ENCODE data around the gene MR1. TPM values are rescaled to one million over a fixed set of nuclear protein-coding genes. Genes with fewer than 3 reads are reported as not detected.

MR1 gene
- total and polyA plus RNA-seq, 2 of the 13 experiments (the other 11 are each of a cell fraction or from before 2014, with no cell fraction given): 7.7 to 10.4 TPM

DNA sequence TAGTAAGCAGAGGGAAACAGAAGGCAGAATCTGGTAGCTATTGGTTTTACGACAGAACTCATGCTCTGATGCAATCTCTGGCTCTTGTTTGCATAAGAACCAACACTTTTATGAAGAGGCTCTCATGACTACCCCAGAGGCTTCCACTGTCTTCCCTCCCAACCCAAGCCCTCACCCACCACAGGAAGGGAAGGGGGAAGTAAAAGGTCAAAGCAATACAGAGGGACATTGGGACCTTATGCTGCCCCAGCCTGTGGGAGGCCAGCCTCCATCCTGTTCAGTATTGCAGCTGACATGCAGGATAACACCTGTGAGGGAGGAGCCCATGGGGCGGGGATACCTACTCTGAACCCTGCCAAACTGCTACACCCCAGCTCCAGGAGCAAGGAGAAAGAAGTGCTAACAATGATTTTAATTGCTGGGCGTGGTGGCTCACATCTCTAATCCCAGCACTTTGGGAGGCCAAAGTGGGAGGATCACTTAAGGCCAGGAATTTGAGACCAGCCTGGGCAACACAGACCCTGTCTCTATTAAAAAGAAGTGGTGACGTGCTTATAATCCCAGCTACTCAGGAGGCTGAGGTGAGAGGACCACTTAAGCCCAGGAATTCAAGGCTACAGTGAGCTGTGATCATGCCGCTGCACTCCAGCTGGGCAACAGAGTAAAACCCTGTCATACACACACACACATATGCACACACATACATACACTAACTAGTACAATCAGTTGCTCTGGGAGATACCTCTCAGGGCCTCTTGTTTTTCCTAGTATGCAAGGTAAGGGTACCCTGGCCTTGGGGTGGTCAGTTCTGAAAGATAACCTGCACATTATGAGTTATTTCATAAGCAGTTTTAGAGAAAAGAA lies 9.5 kb downstream of the MR1 start (continued):
- TF ChIP-seq PHF5A (CRISPR knock-in tag; IDR thresholded peaks at IDR 0.05; ENCODE audit: low read depth, unreplicated experiment): no peak
- no peak for TF ChIP-seq ZNF616 (CRISPR knock-in tag; IDR thresholded peaks at IDR 0.05; ENCODE audit: low read depth)
- TF ChIP-seq, protein P1, sequence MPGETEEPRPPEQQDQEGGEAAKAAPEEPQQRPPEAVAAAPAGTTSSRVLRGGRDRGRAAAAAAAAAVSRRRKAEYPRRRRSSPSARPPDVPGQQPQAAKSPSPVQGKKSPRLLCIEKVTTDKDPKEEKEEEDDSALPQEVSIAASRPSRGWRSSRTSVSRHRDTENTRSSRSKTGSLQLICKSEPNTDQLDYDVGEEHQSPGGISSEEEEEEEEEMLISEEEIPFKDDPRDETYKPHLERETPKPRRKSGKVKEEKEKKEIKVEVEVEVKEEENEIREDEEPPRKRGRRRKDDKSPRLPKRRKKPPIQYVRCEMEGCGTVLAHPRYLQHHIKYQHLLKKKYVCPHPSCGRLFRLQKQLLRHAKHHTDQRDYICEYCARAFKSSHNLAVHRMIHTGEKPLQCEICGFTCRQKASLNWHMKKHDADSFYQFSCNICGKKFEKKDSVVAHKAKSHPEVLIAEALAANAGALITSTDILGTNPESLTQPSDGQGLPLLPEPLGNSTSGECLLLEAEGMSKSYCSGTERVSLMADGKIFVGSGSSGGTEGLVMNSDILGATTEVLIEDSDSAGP (CRISPR knock-in tag; IDR thresholded peaks at IDR 0.05; ENCODE audit: borderline replicate concordance): 0 out of 2 replicates have a peak, but pooled peaks have one; percentile 13
- TF ChIP-seq ZFY (CRISPR knock-in tag; IDR thresholded peaks at IDR 0.05): no peak
- no peak for TF ChIP-seq STAT5B (CRISPR knock-in tag; IDR thresholded peaks at IDR 0.05)
- TF ChIP-seq PHF20 (CRISPR knock-in tag; IDR thresholded peaks at IDR 0.05): no peak
- no peak for TF ChIP-seq LBX2 (CRISPR knock-in tag; IDR thresholded peaks at IDR 0.05; ENCODE audit: borderline replicate concordance)
- no peak for TF ChIP-seq ZKSCAN8 (CRISPR knock-in tag; IDR thresholded peaks at IDR 0.05; ENCODE audit: borderline replicate concordance)
- TF ChIP-seq TFAP4 (IDR thresholded peaks at IDR 0.05; ENCODE audit: borderline replicate concordance, low read depth): peak; percentile 38; the same call in 1 of the 2 replicates
- TF ChIP-seq, protein P2, sequence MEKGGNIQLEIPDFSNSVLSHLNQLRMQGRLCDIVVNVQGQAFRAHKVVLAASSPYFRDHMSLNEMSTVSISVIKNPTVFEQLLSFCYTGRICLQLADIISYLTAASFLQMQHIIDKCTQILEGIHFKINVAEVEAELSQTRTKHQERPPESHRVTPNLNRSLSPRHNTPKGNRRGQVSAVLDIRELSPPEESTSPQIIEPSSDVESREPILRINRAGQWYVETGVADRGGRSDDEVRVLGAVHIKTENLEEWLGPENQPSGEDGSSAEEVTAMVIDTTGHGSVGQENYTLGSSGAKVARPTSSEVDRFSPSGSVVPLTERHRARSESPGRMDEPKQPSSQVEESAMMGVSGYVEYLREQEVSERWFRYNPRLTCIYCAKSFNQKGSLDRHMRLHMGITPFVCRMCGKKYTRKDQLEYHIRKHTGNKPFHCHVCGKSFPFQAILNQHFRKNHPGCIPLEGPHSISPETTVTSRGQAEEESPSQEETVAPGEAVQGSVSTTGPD (CRISPR knock-in tag; IDR thresholded peaks at IDR 0.05): no peak
- TF ChIP-seq, protein P3, sequence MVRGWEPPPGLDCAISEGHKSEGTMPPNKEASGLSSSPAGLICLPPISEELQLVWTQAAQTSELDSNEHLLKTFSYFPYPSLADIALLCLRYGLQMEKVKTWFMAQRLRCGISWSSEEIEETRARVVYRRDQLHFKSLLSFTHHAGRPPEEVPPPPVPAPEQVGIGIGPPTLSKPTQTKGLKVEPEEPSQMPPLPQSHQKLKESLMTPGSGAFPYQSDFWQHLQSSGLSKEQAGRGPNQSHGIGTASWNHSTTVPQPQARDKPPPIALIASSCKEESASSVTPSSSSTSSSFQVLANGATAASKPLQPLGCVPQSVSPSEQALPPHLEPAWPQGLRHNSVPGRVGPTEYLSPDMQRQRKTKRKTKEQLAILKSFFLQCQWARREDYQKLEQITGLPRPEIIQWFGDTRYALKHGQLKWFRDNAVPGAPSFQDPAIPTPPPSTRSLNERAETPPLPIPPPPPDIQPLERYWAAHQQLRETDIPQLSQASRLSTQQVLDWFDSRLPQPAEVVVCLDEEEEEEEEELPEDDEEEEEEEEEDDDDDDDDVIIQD (CRISPR knock-in tag; IDR thresholded peaks at IDR 0.05; ENCODE audit: low read depth): 0 out of 2 replicates have a peak, but pooled peaks have one; percentile 40
- no peak for TF ChIP-seq ZFP36 (IDR thresholded peaks at IDR 0.05; ENCODE audit: borderline replicate concordance, low read depth, low read length, partially characterized antibody)
- no peak for TF ChIP-seq MXI1 (IDR thresholded peaks at IDR 0.05; ENCODE audit: borderline replicate concordance, low read depth, low read length)
- no peak for TF ChIP-seq HOXD1 (CRISPR knock-in tag; IDR thresholded peaks at IDR 0.05)
- peak; percentile 58; the same call in 1 of the 2 replicates for TF ChIP-seq SMAD3 (CRISPR knock-in tag; IDR thresholded peaks at IDR 0.05)
- no peak for TF ChIP-seq ZNF772 (CRISPR knock-in tag; IDR thresholded peaks at IDR 0.05)
- TF ChIP-seq PPARG (CRISPR knock-in tag; conservative IDR thresholded peaks at IDR 0.05): no peak
- no peak for TF ChIP-seq ZFP90 (CRISPR knock-in tag; IDR thresholded peaks at IDR 0.05; ENCODE audit: borderline replicate concordance)
- no peak for TF ChIP-seq ZNF205 (CRISPR knock-in tag; IDR thresholded peaks at IDR 0.05)
- TF ChIP-seq, protein P4, sequence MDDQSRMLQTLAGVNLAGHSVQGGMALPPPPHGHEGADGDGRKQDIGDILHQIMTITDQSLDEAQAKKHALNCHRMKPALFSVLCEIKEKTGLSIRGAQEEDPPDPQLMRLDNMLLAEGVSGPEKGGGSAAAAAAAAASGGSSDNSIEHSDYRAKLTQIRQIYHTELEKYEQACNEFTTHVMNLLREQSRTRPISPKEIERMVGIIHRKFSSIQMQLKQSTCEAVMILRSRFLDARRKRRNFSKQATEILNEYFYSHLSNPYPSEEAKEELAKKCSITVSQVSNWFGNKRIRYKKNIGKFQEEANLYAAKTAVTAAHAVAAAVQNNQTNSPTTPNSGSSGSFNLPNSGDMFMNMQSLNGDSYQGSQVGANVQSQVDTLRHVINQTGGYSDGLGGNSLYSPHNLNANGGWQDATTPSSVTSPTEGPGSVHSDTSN (CRISPR knock-in tag; IDR thresholded peaks at IDR 0.05; ENCODE audit: borderline replicate concordance): no peak
